ENCODE data around the gene CTBP1. TPM values are rescaled to one million over a fixed set of nuclear protein-coding genes. Genes with fewer than 3 reads are reported as not detected.

Gene CTBP1
- total and polyA plus RNA-seq, 4 donors, result 121 to 204 (median 138) TPM

DNA sequence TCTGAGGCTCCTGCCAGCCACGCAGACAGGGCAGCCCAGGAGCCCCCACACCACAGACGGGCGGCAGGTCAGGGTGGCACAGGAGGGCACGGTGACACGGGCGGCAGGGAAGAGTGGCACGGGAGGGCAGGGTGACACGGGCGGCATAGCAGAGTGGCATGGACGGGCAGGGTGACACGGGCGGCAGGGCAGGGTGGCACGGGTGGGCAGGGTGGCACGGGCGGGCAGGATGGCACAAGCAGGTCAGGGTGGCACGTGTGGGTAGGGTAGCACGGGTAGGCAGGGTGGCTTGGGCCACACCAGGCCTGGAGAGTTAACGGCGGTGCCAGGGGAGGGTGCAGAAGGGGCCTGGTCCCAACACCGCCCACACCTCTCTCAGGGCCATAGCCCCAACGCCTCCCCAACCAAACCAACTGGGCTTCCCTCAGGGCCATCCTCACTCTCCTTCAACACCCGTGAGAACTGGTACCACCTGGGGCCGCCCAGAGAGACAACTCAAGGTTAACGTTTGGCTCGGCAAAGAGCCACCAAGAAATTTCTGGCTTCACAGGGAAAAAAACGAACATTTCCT lies 3.4 kb downstream of the CTBP1 start:
- peaks cover 15 to 50% (median 17%) of the 10 kb centered on the region in 5 donors for H3K4me1 ChIP-seq (ENCODE audit: control insufficient read depth in 5 of 5, insufficient read depth in 5 of 5, low read length in 5 of 5)
- no peak for ATAC-seq (ENCODE audit: insufficient read depth, low FRiP score)

DNA sequence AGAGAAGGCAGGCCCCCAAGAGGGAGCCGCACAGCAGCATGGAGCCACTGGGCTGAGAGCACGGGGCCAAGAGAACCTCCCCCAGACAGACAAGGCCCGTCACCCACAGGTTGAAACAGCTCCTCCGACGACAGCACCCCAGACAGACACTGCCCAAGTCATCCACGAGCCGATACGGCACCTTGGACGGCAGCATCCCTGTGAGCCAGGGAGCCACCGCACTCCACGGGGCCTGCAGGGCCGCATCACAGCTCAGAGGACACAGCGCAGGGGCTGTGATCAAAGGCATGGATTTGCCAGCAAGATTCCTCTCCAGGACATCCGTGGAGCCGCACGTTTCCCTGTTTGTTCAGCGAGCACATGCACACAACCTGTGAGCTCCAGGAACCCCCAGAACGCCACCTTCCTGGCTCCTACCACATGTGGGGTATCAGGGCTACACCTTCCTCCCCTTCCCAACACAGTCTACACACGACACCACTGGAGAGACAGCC lies 3.9 kb downstream of the CTBP1 start:
- no peak overlapping the region for H3K9ac ChIP-seq (ENCODE audit: insufficient read depth in 1 of 2, low read length in 2 of 2)
- peaks cover 15 to 45% (median 16%) of the 10 kb centered on the region in 5 donors for H3K4me1 ChIP-seq (ENCODE audit: control insufficient read depth in 5 of 5, insufficient read depth in 5 of 5, low read length in 5 of 5)

More for the DNA sequence above, 3.4 kb downstream of the CTBP1 start:
- H3K36me3 ChIP-seq (ENCODE audit: control insufficient read depth in 4 of 4, insufficient read depth in 4 of 4, low read length in 4 of 4), result peaks cover 0 to 19% (median 1%) of the 10 kb centered on the region in 4 donors
- peak in 1 of 3 donors; percentile 6 for DNase-seq
- 85 to 90% methylated on average over 26 of the region's 26 CpGs for WGBS, 2 donors
- peak overlapping the region in 1 of 2 donors; percentile 95 for H3K27ac ChIP-seq (ENCODE audit: low read depth in 1 of 2, low read length in 1 of 2)
- H3K4me3 ChIP-seq, result no peak overlapping the region
- H3K27me3 ChIP-seq (ENCODE audit: control insufficient read depth in 3 of 3, insufficient read depth in 3 of 3, low read length in 2 of 3), result no peaks in the 10 kb centered on the region
- no peak overlapping the region for H3K9ac ChIP-seq (ENCODE audit: insufficient read depth in 1 of 2, low read length in 2 of 2)
- no peaks in the 10 kb centered on the region for H3K9me3 ChIP-seq (ENCODE audit: control insufficient read depth in 4 of 4, insufficient read depth in 3 of 4, low read length in 3 of 4)
- TF ChIP-seq, protein P1, sequence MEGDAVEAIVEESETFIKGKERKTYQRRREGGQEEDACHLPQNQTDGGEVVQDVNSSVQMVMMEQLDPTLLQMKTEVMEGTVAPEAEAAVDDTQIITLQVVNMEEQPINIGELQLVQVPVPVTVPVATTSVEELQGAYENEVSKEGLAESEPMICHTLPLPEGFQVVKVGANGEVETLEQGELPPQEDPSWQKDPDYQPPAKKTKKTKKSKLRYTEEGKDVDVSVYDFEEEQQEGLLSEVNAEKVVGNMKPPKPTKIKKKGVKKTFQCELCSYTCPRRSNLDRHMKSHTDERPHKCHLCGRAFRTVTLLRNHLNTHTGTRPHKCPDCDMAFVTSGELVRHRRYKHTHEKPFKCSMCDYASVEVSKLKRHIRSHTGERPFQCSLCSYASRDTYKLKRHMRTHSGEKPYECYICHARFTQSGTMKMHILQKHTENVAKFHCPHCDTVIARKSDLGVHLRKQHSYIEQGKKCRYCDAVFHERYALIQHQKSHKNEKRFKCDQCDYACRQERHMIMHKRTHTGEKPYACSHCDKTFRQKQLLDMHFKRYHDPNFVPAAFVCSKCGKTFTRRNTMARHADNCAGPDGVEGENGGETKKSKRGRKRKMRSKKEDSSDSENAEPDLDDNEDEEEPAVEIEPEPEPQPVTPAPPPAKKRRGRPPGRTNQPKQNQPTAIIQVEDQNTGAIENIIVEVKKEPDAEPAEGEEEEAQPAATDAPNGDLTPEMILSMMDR (IDR thresholded peaks at IDR 0.05; ENCODE audit: control extremely low read depth, extremely low read depth), result no peak

DNA sequence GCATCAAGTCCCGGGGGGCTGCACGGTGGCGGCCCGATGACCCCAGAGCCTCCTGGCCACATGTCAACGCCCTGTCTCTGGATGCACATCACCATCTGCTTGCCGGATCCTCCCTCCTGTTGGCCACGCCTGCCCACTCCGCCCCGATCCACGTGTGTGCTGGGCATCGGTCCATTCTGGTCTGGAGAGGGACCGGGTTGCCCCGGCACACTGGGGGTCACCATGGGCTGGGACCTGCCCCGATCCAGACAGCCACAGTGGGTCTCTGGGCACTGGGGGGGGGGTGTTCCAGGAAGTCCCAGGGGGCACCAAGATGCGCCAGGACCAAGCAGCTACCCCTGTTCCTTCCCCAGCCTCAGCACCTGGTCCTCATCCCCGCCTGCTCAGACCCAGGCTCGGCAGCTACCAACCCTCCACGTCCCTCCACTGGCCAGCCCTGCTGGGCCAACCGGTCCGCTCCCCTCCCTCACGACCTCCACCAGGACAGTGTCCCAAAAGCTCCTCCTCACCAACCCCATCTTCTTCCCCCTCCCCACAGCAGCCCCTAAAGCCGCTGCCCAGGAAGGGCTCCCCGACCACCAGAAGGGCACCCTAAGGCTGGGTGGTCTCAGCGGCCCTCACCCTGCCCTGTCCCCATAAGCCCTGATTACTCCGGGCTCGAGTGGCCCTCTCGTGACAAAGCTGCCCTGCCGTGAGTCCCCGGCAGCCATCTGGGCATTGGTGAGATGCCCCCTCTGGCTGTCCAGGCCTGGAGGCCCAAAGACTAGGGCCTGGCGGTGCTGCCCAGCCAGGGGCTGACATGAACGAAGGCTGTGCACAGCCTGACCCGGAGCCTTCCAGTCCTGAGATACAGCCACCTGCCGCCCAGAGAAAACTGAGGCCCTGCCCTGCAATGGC lies 4.6 kb downstream of the CTBP1 start:
- H3K4me3 ChIP-seq, result no peak overlapping the region

More for the DNA sequence above, 3.9 kb downstream of the CTBP1 start:
- H3K27ac ChIP-seq (ENCODE audit: low read depth in 1 of 2, low read length in 1 of 2), result no peak overlapping the region
- 87 to 92% methylated on average over 19 of the region's 19 CpGs for WGBS, 2 donors
- H3K36me3 ChIP-seq (ENCODE audit: control insufficient read depth in 4 of 4, insufficient read depth in 4 of 4, low read length in 4 of 4), result peaks cover 0 to 22% (median 1%) of the 10 kb centered on the region in 4 donors
- no peaks in the 10 kb centered on the region for H3K27me3 ChIP-seq (ENCODE audit: control insufficient read depth in 3 of 3, insufficient read depth in 3 of 3, low read length in 2 of 3)
- ATAC-seq (ENCODE audit: insufficient read depth, low FRiP score) (no peak), DNase-seq (peak in 1 of 3 donors; percentile 4)
- TF ChIP-seq, protein P1 (IDR thresholded peaks at IDR 0.05; ENCODE audit: control extremely low read depth, extremely low read depth), result no peak
- H3K4me3 ChIP-seq, result no peak overlapping the region
- no peaks in the 10 kb centered on the region for H3K9me3 ChIP-seq (ENCODE audit: control insufficient read depth in 4 of 4, insufficient read depth in 3 of 4, low read length in 3 of 4)

More for the DNA sequence above, 4.6 kb downstream of the CTBP1 start:
- H3K27ac ChIP-seq (ENCODE audit: low read depth in 1 of 2, low read length in 1 of 2), result peak overlapping the region in 1 of 2 donors; percentile 5
- TF ChIP-seq, protein P1 (IDR thresholded peaks at IDR 0.05; ENCODE audit: control extremely low read depth, extremely low read depth), result no peak
- no peak for ATAC-seq (ENCODE audit: insufficient read depth, low FRiP score)
- 76 to 83% methylated on average over 30 to 33 of the region's 33 CpGs for WGBS, 2 donors
- H3K27me3 ChIP-seq (ENCODE audit: control insufficient read depth in 3 of 3, insufficient read depth in 3 of 3, low read length in 2 of 3), result no peaks in the 10 kb centered on the region
- H3K9me3 ChIP-seq (ENCODE audit: control insufficient read depth in 4 of 4, insufficient read depth in 3 of 4, low read length in 3 of 4), result no peaks in the 10 kb centered on the region
- peaks cover 0 to 29% (median 6%) of the 10 kb centered on the region in 4 donors for H3K36me3 ChIP-seq (ENCODE audit: control insufficient read depth in 4 of 4, insufficient read depth in 4 of 4, low read length in 4 of 4)
- H3K4me1 ChIP-seq (ENCODE audit: control insufficient read depth in 5 of 5, insufficient read depth in 5 of 5, low read length in 5 of 5), result peaks cover 14 to 42% (median 16%) of the 10 kb centered on the region in 5 donors
- peak in 1 of 3 donors; percentile 11 for DNase-seq
- H3K9ac ChIP-seq (ENCODE audit: insufficient read depth in 1 of 2, low read length in 2 of 2), result no peak overlapping the region
